Lung (tissue), 12 donors: ENCODE measurements around the gene ABCC10. TPM values are rescaled to one million over a fixed set of nuclear protein-coding genes. Genes with fewer than 3 reads are reported as not detected.

Experiments used
- ATAC-seq: fragments of 200-7000 bp; cut with Tn5 transposase; one replicate; pipeline ENCODE4 v1.9.1; 2020; ENCODE audit warnings: moderate number of reproducible peaks; ENCODE audit not compliant: insufficient read depth, low FRiP score
- DNase-seq, 3 donors: peaks; one replicate each; pipeline ENCODE4 v3.0.0-alpha.2; 2013 to 2017
- H3K27ac ChIP-seq, 2 donors: one replicate each; pipeline ENCODE4 v1.5.1; 2013; ENCODE audit warnings: mild to moderate bottlenecking in 2 of 2, moderate library complexity in 2 of 2, control low read depth in 1 of 2, inconsistent platforms in 1 of 2, low read depth in 1 of 2, low read length in 1 of 2
- H3K27me3 ChIP-seq, 3 donors: one replicate each; pipeline ENCODE4 v1.5.1; 2013; ENCODE audit warnings: low read length in 2 of 3; ENCODE audit not compliant: control insufficient read depth in 3 of 3, insufficient read depth in 3 of 3
- H3K36me3 ChIP-seq, 4 donors: one replicate each; pipeline ENCODE4 v1.5.1; 2013; ENCODE audit warnings: low read length in 4 of 4, mild to moderate bottlenecking in 1 of 4, moderate library complexity in 1 of 4; ENCODE audit not compliant: control insufficient read depth in 4 of 4, insufficient read depth in 4 of 4
- H3K4me1 ChIP-seq, 5 donors: one replicate each; pipeline ENCODE4 v1.5.1; 2013; ENCODE audit warnings: low read length in 5 of 5, mild to moderate bottlenecking in 2 of 5, moderate library complexity in 1 of 5; ENCODE audit not compliant: control insufficient read depth in 5 of 5, insufficient read depth in 5 of 5
- H3K4me3 ChIP-seq: one replicate; pipeline ENCODE4 v1.5.1; 2013; ENCODE audit warnings: mild to moderate bottlenecking, control low read depth, moderate library complexity
- H3K9ac ChIP-seq, 2 donors: one replicate each; pipeline ENCODE4 v1.5.1; 2013; ENCODE audit warnings: low read length in 2 of 2, control low read depth in 1 of 2; ENCODE audit not compliant: insufficient read depth in 1 of 2
- H3K9me3 ChIP-seq, 4 donors: one replicate each; pipeline ENCODE4 v1.5.1; 2013; ENCODE audit warnings: low read length in 3 of 4, mild to moderate bottlenecking in 1 of 4, moderate library complexity in 1 of 4; ENCODE audit not compliant: control insufficient read depth in 4 of 4, insufficient read depth in 3 of 4
- CTCF ChIP-seq: IDR thresholded peaks from 2 replicates; pipeline ENCODE4 v1.5.1; 2012; ENCODE audit warnings: mild to moderate bottlenecking; ENCODE audit errors: control extremely low read depth, extremely low read depth
- WGBS, 2 donors: extraction: QIAGEN DNeasy Blood & Tissue Kit; methylation state at CpG; one replicate each; pipeline ENCODE4 v1.1.7; 2013; 5-methylcytosine and 5-hydroxymethylcytosine counted together
- polyA plus RNA-seq, 2 donors: library from polyadenylated mRNA; stranded (reverse); fragments of 200-250 nt; gene quantifications; one replicate each; pipeline ENCODE4 v1.2.1, GENCODE V29; 2013
- total RNA-seq, 2 donors: library from RNA; depleted of rRNA in 1 of 2; stranded (reverse); fragments of >200 nt in 1 of 2; gene quantifications; one replicate each; pipeline ENCODE4 v1.2.1, GENCODE V29; 2014 to 2021
- donor health status: control.
- donor health status: control.
- donor health status: Bipolar disorder and iron deficiency.
- donor health status: healthy.
- donor health status: DM: yes; HTN: yes; CAD: no.

ABCC10 gene
- total and polyA plus RNA-seq, 4 donors, result 15.7 to 43.3 (median 26.2) TPM

- Histone ChIP-seq H3K27ac (peak overlapping the region in 1 of 2 donors; percentile 37), H3K36me3 (peaks cover 0 to 3% (median 1%) of the 10 kb centered on the region in 4 donors), H3K4me3 (no peak overlapping the region), H3K9me3 (no peaks in the 10 kb centered on the region), H3K27me3 (no peaks in the 10 kb centered on the region), H3K9ac (no peak overlapping the region), H3K4me1 (peaks cover 5 to 31% (median 12%) of the 10 kb centered on the region in 5 donors)
- no peak for DNase-seq
- ATAC-seq, result no peak
- no peak for TF ChIP-seq CTCF
- 68 to 88% methylated on average over 3 of the region's 3 CpGs for WGBS, 2 donors
Measured at GRCh38 chr6:43492673-43493072, 65.3 kb downstream of the ABCC10 start.

GRCh38 chr6:43493230-43493629 is 65.9 kb downstream of the ABCC10 start:
- peaks cover 0 to 5% (median 3%) of the 10 kb centered on the region in 4 donors for H3K36me3 ChIP-seq
- no peaks in the 10 kb centered on the region for H3K9me3 ChIP-seq
- WGBS, 2 donors, result 90 to 91% methylated on average over 2 of the region's 2 CpGs
- DNase-seq, result no peak
- H3K27ac ChIP-seq, result no peak overlapping the region
- no peaks in the 10 kb centered on the region for H3K27me3 ChIP-seq
- H3K4me3 ChIP-seq, result no peak overlapping the region
- H3K9ac ChIP-seq, result no peak overlapping the region
- H3K4me1 ChIP-seq, result peaks cover 5 to 31% (median 12%) of the 10 kb centered on the region in 5 donors
- no peak for ATAC-seq
- no peak for TF ChIP-seq CTCF

- no peaks in the 10 kb centered on the region for H3K27me3 ChIP-seq
- no peak for TF ChIP-seq CTCF
- ATAC-seq (no peak), DNase-seq (no peak)
- 93 to 96% methylated on average over 7 of the region's 7 CpGs for WGBS, 2 donors
- H3K9me3 ChIP-seq, result no peaks in the 10 kb centered on the region
- no peak overlapping the region for H3K27ac ChIP-seq
- peaks cover 5 to 33% (median 12%) of the 10 kb centered on the region in 5 donors for H3K4me1 ChIP-seq
- H3K36me3 ChIP-seq, result peaks cover 2 to 8% (median 7%) of the 10 kb centered on the region in 4 donors
- no peak overlapping the region for H3K9ac ChIP-seq
- no peak overlapping the region for H3K4me3 ChIP-seq
Measured at GRCh38 chr6:43493833-43494232, 66.5 kb downstream of the ABCC10 start.

GRCh38 chr6:43494321-43494720 is 67.0 kb downstream of the ABCC10 start:
- no peaks in the 10 kb centered on the region for H3K9me3 ChIP-seq
- WGBS, 2 donors, result 92 to 95% methylated on average over 6 of the region's 6 CpGs
- no peaks in the 10 kb centered on the region for H3K27me3 ChIP-seq
- H3K36me3 ChIP-seq, result peaks cover 2 to 13% (median 12%) of the 10 kb centered on the region in 4 donors
- H3K27ac ChIP-seq, result no peak overlapping the region
- no peak overlapping the region for H3K9ac ChIP-seq
- DNase-seq (no peak), ATAC-seq (no peak)
- H3K4me1 ChIP-seq, result peaks cover 5 to 37% (median 12%) of the 10 kb centered on the region in 5 donors
- H3K4me3 ChIP-seq, result no peak overlapping the region
- TF ChIP-seq CTCF, result no peak
